Activated CD4-positive, alpha-beta T cell treated with anti-CD3 and anti-CD28 coated beads, Interleukin-2, amount 10 ng/mL, durations not matched to agents 24 days and 14 days (primary cell): ENCODE data around the gene CNKSR2. TPM values are rescaled to one million over a fixed set of nuclear protein-coding genes. Genes with fewer than 3 reads are reported as not detected.

Source experiments
- DNase-seq: peaks from one replicate; pipeline ENCODE4 v3.0.0; 2022
- H3K27ac Mint-ChIP-seq: one replicate; pipeline ENCODE4 v1.8.0; 2022; ENCODE audit warnings: mild to moderate bottlenecking, mixed read lengths
- H3K27me3 Mint-ChIP-seq: one replicate; pipeline ENCODE4 v1.8.0; 2022; ENCODE audit warnings: mixed read lengths
- H3K36me3 Mint-ChIP-seq: one replicate; pipeline ENCODE4 v1.8.0; 2022; ENCODE audit warnings: low read depth, mild to moderate bottlenecking, mixed read lengths
- H3K4me1 Mint-ChIP-seq: one replicate; pipeline ENCODE4 v1.8.0; 2021; ENCODE audit warnings: mixed read lengths
- H3K4me3 Mint-ChIP-seq: one replicate; pipeline ENCODE4 v1.8.0; 2022; ENCODE audit warnings: mild to moderate bottlenecking, moderate library complexity, mixed read lengths
- H3K9me3 Mint-ChIP-seq: one replicate; pipeline ENCODE4 v1.8.0; 2021; ENCODE audit warnings: mixed read lengths
- intact Hi-C: fragments of 100-400 bp; cut with micrococcal nuclease; formaldehyde crosslinking; loops from one replicate; pipeline ENCODE4 v1.15.1; 2023
- total RNA-seq: library from RNA; stranded (reverse); gene quantifications from 2 replicates; pipeline ENCODE4 v1.2.3, GENCODE V29; 2022

The CNKSR2 gene
- total RNA-seq, 1 donor from 2014 or later: 10.2 TPM

DNA sequence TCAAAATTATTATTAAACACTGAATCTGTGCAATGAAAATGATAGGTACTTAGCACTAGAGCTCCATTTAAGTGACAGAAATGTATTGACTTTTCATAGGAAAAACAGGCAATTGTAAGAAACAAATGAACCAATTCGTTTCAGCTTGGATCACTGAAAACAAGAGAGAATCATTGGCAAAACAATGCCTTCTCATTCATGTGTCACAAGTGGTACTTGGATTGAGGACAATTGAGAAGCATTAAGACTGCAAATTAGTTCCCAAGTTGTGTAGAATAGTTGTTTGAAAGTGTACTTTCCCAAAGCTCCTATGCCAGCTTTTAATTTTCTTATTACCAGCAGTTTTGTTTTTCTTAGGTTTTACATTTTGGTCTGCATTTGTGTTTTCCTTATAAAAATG is 20.6 kb downstream of the CNKSR2 start:
- intact Hi-C loops: no loop called here
- no peak for DNase-seq
- Mint-ChIP-seq H3K9me3 (peaks cover 8% of the 10 kb centered on the region), H3K27me3 (no peaks in the 10 kb centered on the region), H3K27ac (no peak overlapping the region), H3K36me3 (peaks cover 3% of the 10 kb centered on the region), H3K4me1 (no peaks in the 10 kb centered on the region), H3K4me3 (no peak overlapping the region)

DNA sequence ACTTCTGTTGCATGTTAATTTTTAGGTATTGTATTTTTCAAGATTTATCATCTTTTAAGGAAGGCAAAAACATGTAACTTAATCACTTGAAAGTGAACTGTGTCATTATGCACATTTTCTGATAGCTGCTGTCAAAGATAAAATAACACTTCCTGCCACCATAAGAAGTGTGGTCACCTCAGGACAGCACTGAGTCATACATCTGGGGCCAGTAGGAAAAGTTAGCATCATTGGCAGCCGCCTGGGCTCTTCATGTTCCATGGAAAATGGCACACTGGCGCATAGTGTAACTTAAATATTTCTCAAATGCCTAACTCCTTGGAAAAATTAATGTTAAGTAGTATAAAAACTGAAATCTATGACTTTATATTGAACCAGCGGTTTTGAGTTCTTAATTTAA is 24.2 kb downstream of the CNKSR2 start:
- H3K4me3 Mint-ChIP-seq: no peak overlapping the region

DNA sequence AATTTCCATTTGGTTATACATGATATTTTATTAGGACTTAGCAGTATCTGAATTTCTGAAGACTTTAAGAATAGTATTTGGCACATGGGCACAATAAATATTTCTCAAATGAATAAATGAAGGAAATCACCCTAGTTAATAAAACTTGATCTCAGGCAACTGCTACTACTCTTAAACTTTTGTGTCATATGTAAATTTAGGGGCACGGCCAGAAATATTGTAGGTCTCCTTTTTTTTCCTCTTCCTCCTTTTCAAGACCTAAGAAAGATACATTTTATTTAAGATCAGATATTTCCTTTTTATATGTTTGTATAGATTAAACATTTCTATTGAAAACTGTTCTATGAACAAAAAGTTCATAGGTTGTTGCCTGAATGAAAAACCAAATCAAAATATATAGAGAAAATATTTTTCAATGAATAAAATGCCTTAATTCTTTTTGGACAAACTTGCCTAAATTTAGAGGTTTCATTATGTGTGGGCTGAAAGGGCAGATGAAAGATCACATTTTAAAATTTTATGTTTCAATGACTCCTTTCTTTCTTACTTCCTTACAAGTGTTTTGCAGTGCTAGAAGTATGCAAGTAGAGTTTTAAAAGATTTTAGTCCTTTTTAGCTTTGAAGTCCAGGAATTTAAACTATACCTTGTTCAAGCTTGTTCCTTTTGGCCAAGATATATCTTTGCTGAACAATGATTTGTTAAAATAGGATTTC is 26.3 kb downstream of the CNKSR2 start:
- no peaks in the 10 kb centered on the region for H3K36me3 Mint-ChIP-seq
- no peaks in the 10 kb centered on the region for H3K4me1 Mint-ChIP-seq
- DNase-seq: no peak
- H3K4me3 Mint-ChIP-seq: no peak overlapping the region
- H3K9me3 Mint-ChIP-seq: no peaks in the 10 kb centered on the region
- H3K27ac Mint-ChIP-seq: no peak overlapping the region
- no peaks in the 10 kb centered on the region for H3K27me3 Mint-ChIP-seq
- intact Hi-C loops: no loop called here

More for the DNA sequence above, 24.2 kb downstream of the CNKSR2 start:
- Mint-ChIP-seq H3K4me1 (no peaks in the 10 kb centered on the region), H3K36me3 (no peaks in the 10 kb centered on the region), H3K27me3 (no peaks in the 10 kb centered on the region), H3K9me3 (no peaks in the 10 kb centered on the region), H3K27ac (no peak overlapping the region)
- DNase-seq: no peak
- intact Hi-C loops: no loop called here

DNA sequence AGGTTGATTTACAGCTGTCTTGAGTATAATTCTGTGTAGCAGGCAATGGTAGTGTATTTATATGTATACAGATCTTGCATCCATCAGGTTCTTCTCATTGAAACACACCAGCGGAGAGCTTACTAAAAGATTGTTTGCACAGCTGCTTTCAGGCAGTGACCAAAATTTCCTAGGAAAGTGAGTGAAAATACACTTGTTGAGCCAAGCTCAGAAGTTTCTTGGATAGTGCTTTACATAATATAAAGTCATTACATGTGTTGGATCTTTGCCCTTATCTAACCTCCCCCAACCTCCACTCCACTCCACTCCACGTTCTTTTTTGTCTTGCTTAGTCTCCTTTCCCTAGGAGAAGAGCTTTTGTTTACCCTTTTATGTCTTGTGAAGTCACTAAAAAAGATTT is 34.1 kb downstream of the CNKSR2 start:
- intact Hi-C loops: no loop called here
- H3K27ac Mint-ChIP-seq: no peak overlapping the region

DNA sequence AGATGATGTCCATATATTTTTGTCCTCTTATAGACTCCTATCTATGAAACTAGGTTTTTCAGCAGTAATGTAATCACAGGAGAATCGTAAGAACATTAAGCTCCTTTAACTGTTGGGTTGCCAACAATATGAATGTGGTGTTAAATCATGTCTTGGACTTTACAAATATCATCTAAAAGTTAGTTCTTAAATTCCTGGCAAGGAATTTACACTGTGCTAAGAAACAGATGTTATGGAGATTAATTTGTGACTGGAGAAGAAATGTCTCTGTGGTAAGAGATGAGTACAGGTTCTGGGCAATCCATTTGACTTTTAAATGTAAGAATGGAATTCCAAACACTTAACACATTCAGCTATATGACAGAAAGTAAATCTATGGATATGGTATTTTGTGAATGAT is 34.6 kb downstream of the CNKSR2 start:
- H3K4me1 Mint-ChIP-seq: no peaks in the 10 kb centered on the region
- H3K4me3 Mint-ChIP-seq: no peak overlapping the region
- DNase-seq: no peak
- H3K9me3 Mint-ChIP-seq: peaks cover 3% of the 10 kb centered on the region
- H3K27me3 Mint-ChIP-seq: no peaks in the 10 kb centered on the region
- H3K36me3 Mint-ChIP-seq: no peaks in the 10 kb centered on the region
- H3K27ac Mint-ChIP-seq: no peak overlapping the region
- intact Hi-C loops: no loop called here

More for the DNA sequence above, 34.1 kb downstream of the CNKSR2 start:
- no peaks in the 10 kb centered on the region for H3K9me3 Mint-ChIP-seq
- H3K27me3 Mint-ChIP-seq: no peaks in the 10 kb centered on the region
- DNase-seq: no peak
- no peak overlapping the region for H3K4me3 Mint-ChIP-seq
- no peaks in the 10 kb centered on the region for H3K4me1 Mint-ChIP-seq
- no peaks in the 10 kb centered on the region for H3K36me3 Mint-ChIP-seq

DNA sequence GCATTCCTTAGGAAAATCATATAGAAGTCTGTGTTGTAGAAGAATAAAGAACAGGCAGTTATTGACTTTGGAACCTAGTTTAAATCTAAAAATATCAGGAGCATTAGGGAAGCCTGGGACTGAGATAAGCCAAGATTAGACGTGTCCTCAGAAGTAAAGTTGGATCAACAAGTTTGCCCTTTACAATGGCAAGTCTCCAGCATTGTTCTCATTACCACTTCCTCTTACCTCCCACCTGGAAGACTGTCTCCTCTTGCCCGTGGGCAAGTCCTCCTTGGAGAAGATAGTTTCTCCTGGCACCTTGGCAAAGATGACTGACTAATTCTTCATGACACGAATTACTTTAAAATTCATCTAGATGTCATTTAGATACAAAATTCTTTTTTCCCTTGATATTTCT is 37.8 kb downstream of the CNKSR2 start:
- peaks cover 6% of the 10 kb centered on the region for H3K9me3 Mint-ChIP-seq
- no peaks in the 10 kb centered on the region for H3K4me1 Mint-ChIP-seq
- H3K27me3 Mint-ChIP-seq: no peaks in the 10 kb centered on the region
- no peak for DNase-seq
- intact Hi-C loops: no loop called here
- H3K27ac Mint-ChIP-seq: no peak overlapping the region
- peaks cover 2% of the 10 kb centered on the region for H3K36me3 Mint-ChIP-seq
- no peak overlapping the region for H3K4me3 Mint-ChIP-seq

DNA sequence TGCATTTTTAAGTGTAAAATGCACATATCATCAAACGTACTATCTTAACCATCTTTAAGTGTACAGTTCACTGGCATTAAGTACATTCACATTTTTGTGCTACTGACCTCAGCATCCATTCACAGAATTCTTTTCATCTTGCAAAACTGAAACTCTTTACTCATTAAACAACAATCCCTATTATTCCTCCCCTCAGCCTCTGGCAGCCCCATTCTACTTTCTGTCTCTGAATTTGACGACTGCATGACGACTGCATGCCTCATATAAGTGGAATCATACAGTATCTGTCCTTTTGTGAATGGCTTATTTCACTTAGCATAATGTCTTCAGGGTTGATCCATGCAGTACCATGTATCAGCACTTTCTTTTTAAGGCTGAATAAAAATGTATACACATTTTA is 38.7 kb downstream of the CNKSR2 start:
- intact Hi-C loops: no loop called here
- H3K36me3 Mint-ChIP-seq: peaks cover 2% of the 10 kb centered on the region

DNA sequence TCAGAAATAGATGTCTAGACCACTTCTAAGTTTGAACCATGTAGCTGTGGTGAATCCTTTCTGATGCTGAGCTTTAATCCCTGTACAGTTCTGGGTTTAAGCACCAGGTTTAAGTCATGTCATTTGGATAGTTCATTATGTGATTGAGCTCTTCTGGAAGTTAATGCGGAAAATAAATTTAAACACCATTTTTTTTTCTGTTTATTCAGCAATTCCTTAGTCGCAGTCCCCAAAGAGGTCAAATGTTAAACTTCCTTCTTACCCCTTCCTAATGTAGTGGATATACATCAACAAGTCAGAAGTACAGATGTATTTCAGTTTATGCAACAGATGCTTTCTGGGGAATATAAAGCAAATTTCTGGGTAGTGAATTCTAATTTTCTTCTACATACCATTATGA is 52.9 kb downstream of the CNKSR2 start:
- intact Hi-C loops: no loop called here
- H3K4me3 Mint-ChIP-seq: no peak overlapping the region
- H3K4me1 Mint-ChIP-seq: no peaks in the 10 kb centered on the region
- no peaks in the 10 kb centered on the region for H3K9me3 Mint-ChIP-seq
- H3K27ac Mint-ChIP-seq: no peak overlapping the region
- H3K27me3 Mint-ChIP-seq: no peaks in the 10 kb centered on the region
- DNase-seq: no peak
- H3K36me3 Mint-ChIP-seq: peaks cover 5% of the 10 kb centered on the region

More for the DNA sequence above, 38.7 kb downstream of the CNKSR2 start:
- no peak overlapping the region for H3K27ac Mint-ChIP-seq
- no peak for DNase-seq
- H3K27me3 Mint-ChIP-seq: no peaks in the 10 kb centered on the region
- no peaks in the 10 kb centered on the region for H3K4me1 Mint-ChIP-seq
- no peak overlapping the region for H3K4me3 Mint-ChIP-seq
- H3K9me3 Mint-ChIP-seq: peaks cover 6% of the 10 kb centered on the region

DNA sequence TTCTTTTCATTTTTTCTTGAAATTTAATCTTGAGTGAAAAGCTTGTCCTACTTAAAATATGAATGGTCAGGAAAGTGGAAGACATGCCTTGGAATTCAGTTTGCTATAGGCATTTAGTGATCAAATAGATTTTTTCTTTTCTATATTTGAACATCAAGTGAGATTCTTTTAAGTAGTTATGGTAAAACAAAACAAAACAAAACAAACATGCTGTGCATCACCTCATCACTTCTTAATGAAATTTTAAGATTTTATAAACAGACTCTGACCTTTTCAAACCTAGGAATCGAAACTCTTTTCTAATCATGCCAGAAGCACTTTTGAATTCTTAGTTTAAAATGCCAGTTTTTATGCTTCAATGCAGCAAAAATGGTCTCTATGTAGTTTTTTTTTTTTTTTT is 62.8 kb downstream of the CNKSR2 start:
- no peak overlapping the region for H3K4me3 Mint-ChIP-seq
- intact Hi-C loops: loop anchor here (10.0 kb wide), 1 partner anchor 62 kb away; the partner anchor contains the start of gene CNKSR2
- H3K27me3 Mint-ChIP-seq: no peaks in the 10 kb centered on the region
- DNase-seq: no peak
- H3K9me3 Mint-ChIP-seq: no peaks in the 10 kb centered on the region
- no peaks in the 10 kb centered on the region for H3K36me3 Mint-ChIP-seq
- H3K27ac Mint-ChIP-seq: no peak overlapping the region
- H3K4me1 Mint-ChIP-seq: peaks cover 5% of the 10 kb centered on the region

DNA sequence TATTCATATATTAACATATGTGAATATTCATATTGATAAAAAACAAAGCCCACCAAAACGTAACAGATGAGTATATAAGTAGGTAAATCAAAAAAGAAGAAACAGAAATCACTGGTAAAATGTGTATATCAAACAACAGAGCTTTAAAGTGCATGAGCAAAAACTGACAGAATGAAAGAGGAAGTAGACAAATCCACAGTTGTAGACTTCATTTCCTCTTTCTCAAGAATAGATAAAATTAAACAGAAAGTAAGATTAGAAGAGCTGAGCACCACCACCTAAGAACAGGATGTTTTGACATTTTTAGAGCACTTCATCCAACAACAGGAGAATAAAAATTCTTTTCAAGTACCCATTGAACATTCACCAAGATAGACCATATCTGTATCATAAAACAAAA is 64.6 kb downstream of the CNKSR2 start:
- Mint-ChIP-seq H3K4me3 (peak overlapping the region; percentile 74), H3K36me3 (no peaks in the 10 kb centered on the region), H3K9me3 (no peaks in the 10 kb centered on the region), H3K27me3 (no peaks in the 10 kb centered on the region), H3K27ac (peak overlapping the region; percentile 85), H3K4me1 (peaks cover 5% of the 10 kb centered on the region)
- DNase-seq: no peak
- intact Hi-C loops: loop anchor here (10.0 kb wide), 1 partner anchor 64 kb away; the partner anchor contains the start of gene CNKSR2

DNA sequence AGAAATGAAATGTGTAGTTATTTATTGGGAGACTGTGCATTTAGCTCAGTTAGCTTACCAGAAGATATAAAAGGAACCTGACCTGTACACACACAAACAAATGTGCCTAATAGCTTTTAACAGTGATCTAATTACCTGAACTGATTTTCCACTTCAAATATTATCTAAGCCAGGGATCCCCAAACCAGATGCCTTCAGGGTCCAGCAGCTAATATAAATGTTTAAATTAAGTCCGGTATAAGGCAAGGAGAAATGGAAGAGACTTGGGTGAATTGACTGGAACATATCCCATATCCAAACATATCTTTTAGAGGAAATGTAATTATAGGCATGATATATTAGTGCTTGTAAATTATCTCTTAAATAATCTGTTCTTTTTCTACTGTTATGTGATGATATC is 66.7 kb downstream of the CNKSR2 start:
- H3K9me3 Mint-ChIP-seq: no peaks in the 10 kb centered on the region
- no peak overlapping the region for H3K4me3 Mint-ChIP-seq
- no peaks in the 10 kb centered on the region for H3K36me3 Mint-ChIP-seq
- intact Hi-C loops: no loop called here
- no peak overlapping the region for H3K27ac Mint-ChIP-seq
- H3K4me1 Mint-ChIP-seq: peaks cover 5% of the 10 kb centered on the region
- no peaks in the 10 kb centered on the region for H3K27me3 Mint-ChIP-seq
- no peak for DNase-seq

DNA sequence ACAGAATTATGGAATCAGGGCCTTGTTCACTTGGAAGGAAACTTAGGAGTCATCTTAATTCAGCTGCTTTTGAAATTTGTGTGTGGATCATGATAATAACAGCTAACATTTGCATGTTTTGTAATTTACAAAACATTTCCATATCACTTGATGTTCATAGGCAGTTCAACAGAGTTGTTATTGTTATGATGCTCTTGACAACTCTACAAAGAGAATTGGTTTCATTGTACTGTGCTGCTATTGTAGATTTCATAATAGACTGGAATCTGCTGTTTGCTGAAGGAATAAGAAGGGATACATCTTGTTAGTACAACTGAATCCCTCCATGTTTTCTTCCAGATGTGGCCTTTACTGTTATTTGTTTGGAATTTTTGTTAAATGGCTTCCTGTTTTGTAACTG is 83.5 kb downstream of the CNKSR2 start:
- no peak for DNase-seq
- H3K9me3 Mint-ChIP-seq: no peaks in the 10 kb centered on the region
- intact Hi-C loops: no loop called here
- no peak overlapping the region for H3K4me3 Mint-ChIP-seq
- H3K36me3 Mint-ChIP-seq: no peaks in the 10 kb centered on the region
- no peaks in the 10 kb centered on the region for H3K27me3 Mint-ChIP-seq
- no peaks in the 10 kb centered on the region for H3K4me1 Mint-ChIP-seq
- no peak overlapping the region for H3K27ac Mint-ChIP-seq

DNA sequence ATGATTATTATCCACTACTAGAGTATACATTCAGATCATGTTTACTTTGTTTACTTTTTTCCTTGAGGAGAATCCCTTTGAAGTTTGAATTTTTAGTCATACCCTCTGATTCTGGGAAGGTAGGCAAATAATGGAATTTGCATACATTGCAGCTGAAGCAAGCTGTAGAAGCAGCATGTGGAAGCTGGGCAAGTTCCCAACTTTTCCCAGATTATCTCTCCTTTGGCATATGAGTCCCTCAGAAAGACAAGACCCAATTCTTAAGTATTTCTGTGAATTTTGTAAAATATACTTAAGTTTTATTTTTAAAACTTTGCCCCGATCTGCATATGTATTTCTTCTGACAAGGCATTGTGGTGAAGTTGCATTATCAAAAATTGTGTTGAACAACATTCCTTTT is 94.9 kb downstream of the CNKSR2 start:
- no peaks in the 10 kb centered on the region for H3K27me3 Mint-ChIP-seq
- H3K36me3 Mint-ChIP-seq: no peaks in the 10 kb centered on the region
- no peaks in the 10 kb centered on the region for H3K4me1 Mint-ChIP-seq
- H3K4me3 Mint-ChIP-seq: no peak overlapping the region
- intact Hi-C loops: no loop called here
- no peak for DNase-seq
- H3K9me3 Mint-ChIP-seq: no peaks in the 10 kb centered on the region
- no peak overlapping the region for H3K27ac Mint-ChIP-seq

DNA sequence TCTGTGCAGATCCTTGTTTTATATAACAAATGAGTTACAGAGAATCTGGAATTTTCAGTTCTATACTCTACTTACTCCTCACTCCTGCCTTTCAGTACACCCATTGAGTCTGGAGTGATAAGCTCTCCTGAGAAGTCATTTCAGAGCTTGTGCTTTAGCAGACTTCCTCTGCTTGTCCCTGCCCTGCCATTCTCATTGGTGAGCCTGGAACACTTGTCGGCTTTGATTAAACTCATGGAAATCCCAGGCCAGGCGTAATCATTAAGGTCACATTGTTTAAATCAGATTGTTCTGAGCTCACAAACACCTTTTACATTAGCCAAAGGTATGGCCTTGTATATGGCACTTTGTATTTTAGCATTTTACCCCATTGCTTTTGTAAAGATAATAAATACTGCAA is 102.7 kb downstream of the CNKSR2 start:
- no peak for DNase-seq
- Mint-ChIP-seq H3K27me3 (no peaks in the 10 kb centered on the region), H3K4me1 (no peaks in the 10 kb centered on the region), H3K9me3 (no peaks in the 10 kb centered on the region), H3K36me3 (no peaks in the 10 kb centered on the region), H3K4me3 (no peak overlapping the region), H3K27ac (no peak overlapping the region)
- intact Hi-C loops: no loop called here

DNA sequence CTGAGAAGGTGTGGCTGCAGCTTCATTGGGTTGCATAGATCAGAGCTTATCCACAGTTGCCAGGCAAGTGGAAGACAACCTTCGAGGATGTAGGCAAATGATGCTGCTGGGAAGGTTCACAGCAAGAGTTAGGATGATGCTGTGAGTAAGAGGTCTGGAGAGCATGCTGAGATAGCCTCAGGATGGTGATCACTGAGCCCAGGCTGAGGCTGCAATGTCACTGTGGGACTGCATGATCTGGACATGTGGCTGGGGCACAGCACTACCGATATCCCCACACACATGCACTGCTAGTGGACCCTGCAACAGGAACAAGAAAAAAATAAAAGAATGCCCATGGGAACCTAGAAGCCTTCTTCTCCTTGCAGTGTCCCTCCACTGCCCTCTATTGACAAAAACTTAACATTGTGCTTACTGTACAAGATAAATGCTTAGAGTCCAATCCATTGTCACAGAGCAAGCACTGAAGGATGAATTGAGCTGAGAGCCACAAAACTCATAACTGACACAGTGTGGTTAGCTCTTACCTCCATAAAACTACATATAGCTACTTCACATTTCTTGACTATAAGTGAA is 105.6 kb downstream of the CNKSR2 start:
- no peaks in the 10 kb centered on the region for H3K27me3 Mint-ChIP-seq
- peak; percentile 67 for DNase-seq
- H3K4me1 Mint-ChIP-seq: no peaks in the 10 kb centered on the region
- H3K36me3 Mint-ChIP-seq: no peaks in the 10 kb centered on the region
- no peak overlapping the region for H3K4me3 Mint-ChIP-seq
- H3K27ac Mint-ChIP-seq: no peak overlapping the region
- no peaks in the 10 kb centered on the region for H3K9me3 Mint-ChIP-seq
- intact Hi-C loops: loop anchor here (2.0 kb wide), 1 partner anchor 951 kb away; no protein-coding TSS in a partner anchor
